ENCODE measurements around the gene TMEM150A.

- TF ChIP-seq CTCF (IDR thresholded peaks at IDR 0.05 in 8 of 11, conservative IDR thresholded peaks at IDR 0.05 in 3 of 11) (no peak), POLR2A (IDR thresholded peaks at IDR 0.05) (no peak), POLR2AphosphoS5 (IDR thresholded peaks at IDR 0.05) (peak in 2 of 3 donors; percentile 6 to 62)
Measured at GRCh38 chr2:85599468-85600234, 2.8 kb downstream of the TMEM150A start.

Data from spleen (tissue), 7 donors.